Transverse colon (tissue), 4 donors: ENCODE measurements around the gene ALG1.

ENCODE experiments used
- EP300 ChIP-seq: sonication (generic); formaldehyde crosslinking; IDR thresholded peaks from one replicate; pipeline ENCODE4 v1.6.1; 2017; ENCODE audit warnings: antibody characterized with exemption, low read depth
- POLR2A ChIP-seq: fragments of 450-650 bp; IDR thresholded peaks from one replicate; pipeline ENCODE4 v1.6.1; 2016; ENCODE audit warnings: antibody characterized with exemption, mild to moderate bottlenecking, moderate library complexity
- POLR2AphosphoS5 ChIP-seq, 3 donors: sonication (generic); formaldehyde crosslinking; IDR thresholded peaks; one replicate each; pipeline ENCODE4 v1.6.1; 2016; ENCODE audit warnings: antibody characterized with exemption in 3 of 3
- TF ChIP-seq, protein P1 (sequence below), 5 experiments: fragments of 200-600 bp in 3 of 5; fragments of 450-650 bp in 2 of 5; sonication (generic) in 3 of 5; IDR thresholded peaks; 1 replicate in 2 of 5; 2 replicates in 3 of 5; pipeline ENCODE4 v1.5.1; 2016 to 2017; ENCODE audit warnings: antibody characterized with exemption in 5 of 5, inconsistent platforms in 3 of 5, mild to moderate bottlenecking in 2 of 5, moderate library complexity in 1 of 5

GRCh38 chr16:5077304-5077703 lies 5.7 kb downstream of the ALG1 start:
- TF ChIP-seq, protein P1, sequence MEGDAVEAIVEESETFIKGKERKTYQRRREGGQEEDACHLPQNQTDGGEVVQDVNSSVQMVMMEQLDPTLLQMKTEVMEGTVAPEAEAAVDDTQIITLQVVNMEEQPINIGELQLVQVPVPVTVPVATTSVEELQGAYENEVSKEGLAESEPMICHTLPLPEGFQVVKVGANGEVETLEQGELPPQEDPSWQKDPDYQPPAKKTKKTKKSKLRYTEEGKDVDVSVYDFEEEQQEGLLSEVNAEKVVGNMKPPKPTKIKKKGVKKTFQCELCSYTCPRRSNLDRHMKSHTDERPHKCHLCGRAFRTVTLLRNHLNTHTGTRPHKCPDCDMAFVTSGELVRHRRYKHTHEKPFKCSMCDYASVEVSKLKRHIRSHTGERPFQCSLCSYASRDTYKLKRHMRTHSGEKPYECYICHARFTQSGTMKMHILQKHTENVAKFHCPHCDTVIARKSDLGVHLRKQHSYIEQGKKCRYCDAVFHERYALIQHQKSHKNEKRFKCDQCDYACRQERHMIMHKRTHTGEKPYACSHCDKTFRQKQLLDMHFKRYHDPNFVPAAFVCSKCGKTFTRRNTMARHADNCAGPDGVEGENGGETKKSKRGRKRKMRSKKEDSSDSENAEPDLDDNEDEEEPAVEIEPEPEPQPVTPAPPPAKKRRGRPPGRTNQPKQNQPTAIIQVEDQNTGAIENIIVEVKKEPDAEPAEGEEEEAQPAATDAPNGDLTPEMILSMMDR (IDR thresholded peaks at IDR 0.05), result no peak
- no peak for TF ChIP-seq EP300
- TF ChIP-seq POLR2A, result no peak
- TF ChIP-seq POLR2AphosphoS5 (IDR thresholded peaks at IDR 0.05), result no peak
